ENCODE measurements around the gene MPRIP.

MPRIP gene

DNA sequence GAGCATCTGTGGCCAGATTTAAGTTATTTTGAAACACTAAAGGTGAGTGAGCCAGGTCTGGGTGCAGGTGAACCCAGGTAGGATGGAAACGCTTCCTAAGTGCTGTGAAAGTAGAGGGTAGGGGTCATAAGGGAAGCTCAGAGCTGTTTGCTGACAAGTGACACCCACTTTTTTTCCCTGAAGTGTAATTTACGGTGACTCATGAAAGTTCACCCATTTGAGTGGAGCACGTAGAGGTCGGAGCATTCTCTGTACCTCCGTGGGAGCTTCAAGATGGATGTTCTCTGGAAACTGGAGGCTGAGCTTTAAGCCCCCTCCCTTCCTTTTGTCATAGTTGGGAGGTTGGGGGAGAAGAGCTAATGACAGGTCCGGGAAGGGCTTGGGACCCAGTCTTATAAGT, 44.3 kb downstream of the MPRIP start:
- DNase-seq (ENCODE audit: low read depth in 2 of 2), result no peak

DNA sequence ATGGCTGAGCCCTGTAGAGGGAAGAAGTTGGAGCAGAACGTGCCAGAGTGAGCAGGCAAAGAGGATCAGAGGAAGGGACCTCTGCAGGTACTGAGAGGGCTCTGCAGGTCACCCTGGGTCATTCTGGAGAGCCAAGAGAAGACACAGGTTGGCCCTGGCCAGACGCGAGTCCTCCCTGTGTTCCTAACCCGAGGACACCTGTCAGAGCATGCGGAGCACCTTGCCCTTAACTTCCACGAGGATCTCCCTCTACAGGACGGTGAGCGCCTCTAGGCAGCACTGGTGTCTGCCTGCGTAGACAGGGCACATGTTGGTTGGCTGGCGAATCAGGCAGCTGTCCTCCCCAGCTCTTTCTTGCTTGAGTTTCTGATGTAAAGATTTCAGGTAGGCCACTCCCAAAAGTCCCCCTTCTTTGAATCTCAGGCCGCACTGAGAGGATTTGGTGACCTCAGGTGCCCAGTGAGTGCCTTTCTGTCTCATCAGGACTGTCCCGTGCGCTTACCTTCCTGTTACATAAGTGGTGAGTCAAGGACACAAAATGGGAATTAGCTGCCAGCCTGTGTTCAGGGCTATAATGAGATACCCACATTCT, 45.3 kb downstream of the MPRIP start:
- no peak for DNase-seq (ENCODE audit: low read depth in 2 of 2)

DNA sequence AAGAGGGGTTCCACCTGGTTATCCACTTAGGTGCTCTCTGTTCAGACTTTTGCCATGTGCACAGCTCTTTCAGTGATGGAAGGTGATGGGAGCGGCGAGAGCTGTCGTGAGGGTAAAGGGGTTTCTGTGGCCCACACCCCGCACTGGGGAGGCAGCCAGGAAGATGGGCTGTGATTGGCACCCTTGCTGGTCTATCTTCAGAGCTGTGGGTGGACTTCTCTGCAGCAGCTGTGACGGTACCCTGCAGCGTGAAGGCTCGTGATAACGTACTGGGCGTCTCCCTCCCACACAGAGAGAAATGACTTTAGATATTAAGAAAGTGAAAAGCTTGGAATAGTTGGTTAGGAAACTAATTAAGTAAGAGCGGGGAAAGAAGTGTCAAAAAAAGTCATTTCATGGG, 45.8 kb downstream of the MPRIP start:
- no peak for DNase-seq (ENCODE audit: low read depth in 2 of 2)

DNA sequence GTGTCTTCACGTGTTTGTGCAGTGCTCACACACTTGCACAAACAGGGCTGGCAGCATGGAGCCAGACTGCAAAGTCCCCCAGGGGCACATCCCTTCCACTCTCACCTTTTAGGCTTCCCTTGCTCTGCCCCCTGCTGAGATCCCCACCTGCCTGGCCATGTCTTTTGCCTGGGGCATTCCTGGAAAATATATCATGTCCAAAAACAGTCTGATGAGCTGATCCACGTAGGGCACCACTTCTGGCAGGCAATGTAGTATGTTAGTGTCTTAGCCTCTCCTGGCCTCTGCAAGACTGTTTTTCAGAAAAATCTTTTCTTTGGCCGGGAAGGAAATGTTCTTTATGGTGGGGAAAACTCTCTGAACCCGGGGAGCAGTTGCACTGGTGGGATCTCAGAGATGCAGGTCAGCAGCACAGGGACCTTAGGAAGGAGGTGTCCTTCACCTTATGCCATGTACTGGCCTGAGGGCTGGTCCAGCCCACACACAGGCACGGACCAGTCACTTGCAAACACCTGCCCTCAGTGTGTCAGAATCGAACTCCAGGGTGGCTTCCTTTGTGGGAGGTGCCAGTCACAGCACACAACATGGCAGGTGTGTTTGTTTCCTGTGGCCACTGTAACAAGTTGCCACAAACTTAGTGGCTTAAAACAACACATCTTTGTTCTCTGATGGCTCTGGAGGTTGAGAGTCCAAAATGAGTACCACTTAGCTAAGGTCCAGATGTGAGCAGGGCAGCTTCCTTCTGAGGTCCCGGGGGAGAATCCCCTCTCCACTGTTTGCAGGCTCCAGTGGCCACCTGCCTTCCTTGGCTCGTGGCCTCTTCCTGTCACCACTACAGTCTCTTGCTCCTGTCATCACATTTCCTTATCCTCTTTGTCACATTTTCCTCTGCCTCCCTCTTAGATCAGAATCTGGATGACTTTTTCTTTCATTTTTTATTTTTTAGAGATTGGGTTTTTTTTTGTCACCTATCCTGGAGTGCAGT, 46.6 kb downstream of the MPRIP start:
- DNase-seq (ENCODE audit: low read depth in 2 of 2), result no peak

DNA sequence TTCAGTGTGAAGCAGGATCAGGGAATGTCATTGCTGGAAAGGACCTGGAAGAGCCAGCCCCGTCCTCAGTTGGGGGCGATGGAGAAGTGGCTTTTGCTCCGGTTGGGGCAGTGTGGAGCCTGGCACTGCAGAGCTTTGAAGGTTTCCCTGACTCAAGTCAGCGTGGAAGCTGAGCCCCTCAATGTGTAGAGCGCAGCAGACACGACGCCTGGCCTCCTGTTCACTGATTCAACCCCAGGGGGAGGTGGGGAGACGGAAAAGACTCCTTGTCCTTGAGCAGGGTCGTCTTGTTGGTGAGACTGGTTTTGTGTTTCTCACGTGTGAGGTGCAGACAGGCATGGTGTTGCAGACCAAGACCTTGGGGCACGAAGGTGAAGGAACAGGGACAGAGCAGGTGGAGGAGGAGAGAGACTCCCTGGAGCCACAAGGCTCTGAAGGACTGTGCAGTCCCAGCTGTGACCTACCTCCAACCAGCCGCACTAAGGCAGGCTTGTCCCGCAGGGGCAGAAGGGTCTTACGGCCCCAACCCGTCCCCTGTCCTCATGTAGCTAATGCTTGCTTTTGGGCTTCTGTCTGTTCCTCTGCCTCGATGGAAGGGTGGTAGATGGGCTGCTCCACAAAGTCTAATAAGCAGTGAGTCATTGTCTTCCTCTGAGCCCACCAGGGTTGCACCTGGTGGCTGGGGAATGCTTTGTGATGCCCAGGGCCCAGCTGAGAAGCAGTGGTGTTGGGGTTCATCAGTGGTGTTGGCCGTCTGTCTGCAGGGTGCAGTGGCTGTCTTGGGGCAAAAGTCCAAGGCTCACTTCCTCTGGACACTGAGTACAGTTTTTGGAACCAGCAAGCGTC, 47.8 kb downstream of the MPRIP start:
- DNase-seq (ENCODE audit: low read depth in 2 of 2), result no peak

DNA sequence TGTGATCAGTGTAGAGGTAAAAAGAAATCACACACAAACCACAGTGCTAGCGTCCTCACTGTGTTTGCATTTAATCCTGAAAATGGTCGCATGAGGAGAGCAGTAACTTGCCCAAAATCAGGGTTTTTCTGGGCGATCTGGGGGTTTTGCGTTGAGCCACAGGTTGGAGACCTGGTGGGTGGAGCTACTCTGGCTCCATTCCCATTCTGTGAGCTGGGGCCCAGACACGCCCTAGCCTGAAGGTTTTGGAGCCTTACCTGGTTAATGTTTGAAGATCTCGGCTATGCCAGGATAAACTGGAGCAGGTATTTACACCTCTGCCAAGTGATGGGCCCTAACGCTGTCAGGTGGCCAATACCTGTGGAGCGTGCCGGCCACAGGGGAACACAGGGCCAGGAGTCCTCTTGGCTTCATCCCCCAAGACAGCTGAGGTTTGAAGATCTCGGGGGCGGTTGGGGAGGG, 48.4 kb downstream of the MPRIP start:
- no peak for DNase-seq (ENCODE audit: low read depth in 2 of 2)

DNA sequence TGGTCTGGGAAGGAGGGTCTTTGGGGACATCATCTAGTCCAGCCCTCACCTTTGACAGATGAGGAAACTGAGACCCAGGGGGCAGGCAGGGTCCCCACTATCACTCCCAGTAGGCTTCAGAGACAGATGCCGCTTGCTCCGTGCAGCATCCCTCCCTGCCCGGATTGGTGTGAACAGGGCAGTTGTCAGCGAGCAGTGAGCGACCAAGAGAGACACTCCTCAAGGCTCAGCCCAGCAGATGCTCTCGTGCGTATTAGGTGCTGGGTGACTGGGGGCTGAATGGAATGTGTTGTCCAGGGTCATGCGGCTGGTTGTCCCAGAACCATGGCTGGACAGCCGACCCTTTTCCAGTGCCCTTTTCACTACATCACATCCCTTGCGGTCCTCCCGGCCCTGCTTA, 49.0 kb downstream of the MPRIP start:
- no peak for DNase-seq (ENCODE audit: low read depth in 2 of 2)

DNA sequence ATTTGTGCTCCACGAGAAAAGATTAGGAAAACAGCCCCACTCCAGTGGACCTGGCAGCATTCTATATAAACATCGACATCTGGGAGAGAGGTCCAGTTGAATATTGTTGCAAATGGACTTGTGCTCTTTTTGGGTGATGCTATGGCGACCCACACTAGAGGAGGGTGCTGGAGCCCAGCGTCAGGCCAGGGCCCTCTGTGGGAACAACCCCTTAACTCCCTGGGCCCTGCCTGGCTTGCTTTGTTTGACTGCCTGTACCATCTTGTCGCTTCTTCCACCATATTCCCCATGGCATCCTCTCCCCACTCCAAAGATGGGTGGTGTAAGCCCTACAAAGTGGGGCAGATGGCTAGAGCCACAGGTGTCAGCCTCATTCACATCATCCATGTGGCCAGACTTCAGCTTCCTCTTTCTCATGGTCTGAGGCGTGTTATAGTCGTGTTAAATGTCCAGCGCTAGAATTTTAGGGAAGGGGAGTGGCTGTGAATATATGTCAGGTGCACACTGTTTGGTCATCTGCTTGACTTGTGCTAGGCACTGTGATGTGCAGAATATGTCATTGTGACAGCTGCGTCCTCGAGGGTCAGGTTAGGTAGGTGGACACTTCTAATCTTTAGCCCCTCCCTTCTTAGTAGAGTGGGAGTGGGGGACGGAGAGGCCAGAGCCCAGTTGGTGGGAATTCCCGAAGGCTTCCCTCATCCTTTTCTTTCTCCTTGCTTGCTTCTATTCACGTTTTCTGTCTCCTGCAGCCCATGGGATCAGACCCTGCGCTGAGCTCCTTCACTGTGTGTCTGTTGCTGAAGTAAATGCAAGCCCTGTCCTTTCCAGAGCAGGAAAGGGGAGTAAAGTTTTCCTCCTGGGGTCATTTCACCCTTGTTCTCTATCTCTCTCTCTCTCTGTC, 49.8 kb downstream of the MPRIP start:
- no peak for DNase-seq (ENCODE audit: low read depth in 2 of 2)

DNA sequence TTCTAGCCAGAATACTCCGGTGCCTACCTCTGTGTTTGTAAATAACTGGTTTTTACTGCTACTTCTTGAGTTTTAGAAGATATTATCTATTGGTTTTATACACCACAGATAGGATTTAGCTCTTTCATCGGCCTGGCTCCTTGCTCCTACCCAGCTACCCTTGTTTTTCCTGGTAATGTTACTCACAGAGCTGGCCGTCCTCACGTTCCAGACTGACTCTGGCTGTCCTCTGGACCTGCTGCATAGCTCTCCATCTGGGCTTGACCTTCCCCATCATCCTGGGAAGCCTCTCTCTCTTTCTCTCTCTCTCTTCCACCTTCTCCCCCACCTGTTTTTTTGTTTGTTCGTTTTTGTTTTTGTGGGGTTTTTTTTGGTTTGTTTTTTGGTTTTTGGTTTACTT, 51.5 kb downstream of the MPRIP start:
- no peak for DNase-seq (ENCODE audit: low read depth in 2 of 2)

DNA sequence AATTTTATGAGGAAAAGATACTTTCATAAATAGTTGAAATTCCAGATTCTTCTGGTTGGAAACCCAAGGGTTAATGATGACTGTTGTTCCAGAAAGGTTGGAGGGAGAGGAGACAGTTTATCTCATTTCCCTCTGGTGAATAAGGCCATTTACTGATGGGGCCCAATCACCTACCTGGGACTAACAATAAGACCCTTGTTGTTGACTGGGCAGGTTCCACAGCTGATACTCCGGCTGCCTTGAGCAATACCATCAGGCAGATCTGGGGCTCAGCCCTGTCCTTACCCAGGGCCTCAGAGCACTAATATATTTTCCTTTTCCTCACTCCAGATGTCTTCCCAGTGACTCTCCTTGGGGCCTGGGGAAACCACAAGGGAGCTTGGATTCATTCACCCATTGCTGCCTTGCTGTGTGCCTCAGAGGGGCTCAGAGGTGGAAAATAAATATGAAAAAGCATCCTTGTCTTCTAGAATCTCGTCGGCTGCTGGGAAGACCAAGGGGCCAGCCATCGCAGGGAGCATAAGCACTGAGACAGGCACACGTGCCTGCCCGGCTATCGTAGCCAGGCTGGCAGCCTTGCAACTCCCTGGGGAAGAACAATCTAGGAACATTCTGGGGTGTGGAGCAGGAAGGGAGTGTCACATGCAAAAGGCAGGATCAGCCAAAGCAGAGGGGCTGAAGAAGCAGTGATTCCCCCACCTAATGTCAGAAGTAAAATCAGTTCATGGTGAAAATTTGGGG, 54.4 kb downstream of the MPRIP start:
- no peak for DNase-seq (ENCODE audit: low read depth in 2 of 2)

DNA sequence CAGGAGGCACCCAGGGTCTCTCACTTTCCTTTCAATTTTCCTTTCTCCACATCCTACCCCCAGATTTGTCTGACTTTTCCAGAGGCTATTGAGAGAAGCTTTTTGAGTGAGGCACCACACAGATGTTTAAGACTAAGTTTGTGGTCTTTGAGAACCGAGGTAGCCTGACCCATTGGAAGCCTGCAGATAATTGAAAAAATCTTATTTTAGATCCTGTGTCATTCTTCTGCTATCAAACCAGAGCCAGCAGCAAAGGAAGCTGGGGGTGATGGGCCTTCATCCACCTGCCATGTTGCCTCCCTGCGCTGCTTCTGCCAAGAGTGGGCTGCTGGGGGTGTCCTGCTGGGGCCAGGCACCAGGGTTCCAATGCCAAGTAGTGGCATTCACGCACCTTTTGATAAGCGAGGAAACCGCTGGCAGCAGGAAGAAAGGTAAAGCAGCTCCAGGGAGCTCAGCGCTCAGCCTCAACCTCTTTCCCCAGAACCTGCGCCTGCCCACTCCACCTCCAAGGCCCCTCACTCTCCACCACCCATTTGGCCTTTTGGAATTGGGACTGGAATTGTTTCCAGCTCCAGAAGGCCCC, 55.6 kb downstream of the MPRIP start:
- DNase-seq (ENCODE audit: low read depth in 2 of 2), result no peak

DNA sequence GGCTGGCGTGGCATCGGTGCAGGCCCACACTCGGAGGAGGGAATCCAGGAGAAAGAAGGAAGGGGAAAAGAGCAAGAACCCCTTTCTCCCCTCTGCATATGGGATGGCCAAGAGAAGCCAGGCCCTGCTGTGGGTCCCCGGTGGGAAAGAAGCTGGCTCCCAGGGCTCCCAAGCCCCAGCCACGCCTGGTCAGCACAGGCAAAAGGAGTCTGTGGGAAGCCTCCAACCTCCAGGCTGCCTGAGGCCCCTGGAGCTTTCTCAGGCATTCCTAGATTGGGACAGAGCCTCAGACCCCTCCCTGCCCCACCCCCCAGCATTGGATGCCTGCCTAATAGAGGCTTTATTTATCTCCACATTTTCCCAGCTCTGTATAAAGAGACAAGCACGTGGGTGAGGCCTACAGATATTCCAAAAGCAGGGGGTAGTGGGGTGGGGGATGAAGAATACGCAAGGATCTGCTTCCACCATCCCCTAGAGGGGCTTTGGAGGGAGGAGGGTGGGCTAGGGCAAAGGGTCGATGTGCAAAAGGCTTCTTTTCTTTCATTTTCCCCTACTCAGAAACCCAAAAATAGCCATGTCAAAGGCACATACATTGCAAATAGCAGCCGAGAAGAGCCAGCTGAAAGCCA, 56.4 kb downstream of the MPRIP start:
- no peak for DNase-seq (ENCODE audit: low read depth in 2 of 2)

DNA sequence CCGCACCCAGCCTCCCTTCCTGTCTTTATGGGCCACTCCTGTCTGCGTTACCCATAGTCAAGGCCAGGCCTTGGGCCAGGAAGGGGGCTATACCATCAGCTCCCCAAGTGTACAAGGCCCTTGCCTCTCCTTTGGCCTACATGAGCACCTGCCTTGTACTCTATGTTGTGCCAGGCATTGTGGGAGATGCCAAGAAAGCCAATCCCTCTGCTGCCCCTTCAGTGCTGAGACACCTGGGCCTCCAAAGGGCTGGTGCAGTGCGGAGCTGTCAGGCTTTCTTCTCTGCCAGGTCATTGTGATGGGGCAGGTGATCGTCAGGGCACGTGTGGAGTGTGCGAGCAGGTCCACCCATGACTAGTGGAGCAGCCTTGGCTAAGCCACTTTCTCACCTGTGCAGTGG, 59.9 kb downstream of the MPRIP start:
- no peak for DNase-seq (ENCODE audit: low read depth in 2 of 2)

DNA sequence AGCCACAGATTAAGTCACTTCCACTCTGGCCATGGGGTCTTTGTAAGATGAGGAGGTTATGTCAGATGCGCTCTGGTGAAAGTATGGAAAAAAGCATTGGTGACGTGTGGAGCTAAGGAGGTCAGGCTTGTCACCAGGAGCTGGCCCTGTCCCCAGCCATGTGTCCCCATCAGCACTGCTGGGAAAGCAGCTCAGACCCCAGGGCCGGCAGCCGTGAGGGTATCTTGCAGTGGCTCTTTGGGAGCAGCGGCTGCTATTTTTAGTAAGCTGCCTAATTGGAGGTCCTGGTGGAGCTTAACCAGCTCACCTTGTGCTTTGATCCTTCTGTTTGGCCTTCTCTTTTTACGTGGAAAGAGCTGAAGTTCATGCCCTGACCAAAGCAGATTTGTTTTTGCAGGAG, 60.9 kb downstream of the MPRIP start:
- DNase-seq (ENCODE audit: low read depth in 2 of 2), result no peak

DNA sequence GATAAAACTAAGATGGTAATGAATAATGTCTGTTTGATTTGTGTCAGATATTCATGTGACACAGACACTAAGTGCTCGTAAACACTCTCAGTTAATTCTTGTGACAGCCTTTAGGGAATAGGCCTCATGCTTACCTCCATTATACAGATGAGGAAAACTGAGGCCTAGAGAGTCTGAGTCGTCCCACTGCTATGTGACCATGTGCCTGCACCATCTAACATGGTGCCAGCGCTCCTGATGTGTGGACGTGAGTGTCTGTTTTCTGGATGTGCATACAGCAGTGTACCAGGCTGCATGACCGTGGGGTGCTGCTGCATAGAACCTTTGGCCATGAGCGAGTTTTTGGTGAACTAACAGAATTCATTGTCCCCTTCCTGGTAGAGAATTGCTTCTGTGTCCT, 61.8 kb downstream of the MPRIP start:
- no peak for DNase-seq (ENCODE audit: low read depth in 2 of 2)

DNA sequence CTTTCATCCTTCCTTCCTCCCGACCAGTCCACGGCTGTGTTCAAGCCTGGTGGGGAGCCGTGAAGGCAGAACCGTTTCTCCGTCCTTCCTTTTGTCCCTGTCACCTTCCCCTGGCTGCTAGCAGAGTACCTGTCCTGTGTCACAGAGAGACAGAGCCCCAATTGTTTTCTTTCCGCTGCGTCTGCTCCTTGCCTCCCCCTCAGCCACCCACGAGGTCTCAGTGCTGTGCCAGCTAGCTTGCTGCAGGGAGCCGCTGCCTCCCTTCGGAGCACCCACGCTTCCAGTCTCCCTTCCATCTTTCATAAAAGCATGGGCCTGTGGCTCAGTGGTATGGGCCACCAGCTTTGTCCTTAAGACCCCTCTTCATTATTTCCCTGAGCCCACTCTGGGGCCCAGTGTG, 62.2 kb downstream of the MPRIP start:
- DNase-seq (ENCODE audit: low read depth in 2 of 2), result no peak

DNA sequence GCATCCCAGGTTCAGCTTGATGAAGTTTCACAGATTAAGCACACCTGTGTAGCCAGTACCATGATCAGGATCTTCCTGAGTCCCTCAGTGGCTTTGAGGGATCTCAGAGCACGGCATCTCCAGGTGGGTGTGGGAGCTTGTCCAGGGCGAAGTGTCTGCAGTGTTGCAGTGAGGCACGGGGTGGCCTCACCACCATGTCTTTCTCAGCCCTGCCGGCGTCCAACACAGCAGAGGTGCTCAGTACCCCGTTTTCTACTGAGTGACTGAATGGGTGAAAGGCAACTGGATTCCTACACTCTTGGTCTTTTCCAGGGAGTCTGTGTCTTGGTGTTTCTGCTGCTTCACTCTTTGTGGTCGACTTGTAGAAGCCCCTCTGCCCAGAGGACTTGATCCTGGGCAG, 63.7 kb downstream of the MPRIP start:
- no peak for DNase-seq (ENCODE audit: low read depth in 2 of 2)

DNA sequence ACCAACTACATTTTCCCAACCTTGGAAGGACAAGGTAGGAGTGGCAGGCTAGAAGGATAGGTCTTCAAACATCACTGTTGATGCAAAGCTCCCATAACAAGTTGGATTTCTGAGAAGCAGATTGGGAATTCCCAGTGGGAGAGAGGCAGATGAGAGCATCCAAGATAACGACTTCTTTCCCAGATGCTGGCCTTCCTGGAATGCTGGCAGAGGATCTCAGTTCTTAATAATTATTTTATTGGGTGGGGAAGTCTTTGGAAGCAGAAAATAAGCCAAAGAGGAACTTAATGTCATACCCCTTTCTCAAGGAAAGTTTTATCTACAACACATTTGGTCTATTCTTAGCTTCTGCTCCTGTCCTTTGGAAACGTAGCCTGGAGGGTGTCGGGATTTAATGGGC, 64.5 kb downstream of the MPRIP start:
- DNase-seq (ENCODE audit: low read depth in 2 of 2), result no peak

DNA sequence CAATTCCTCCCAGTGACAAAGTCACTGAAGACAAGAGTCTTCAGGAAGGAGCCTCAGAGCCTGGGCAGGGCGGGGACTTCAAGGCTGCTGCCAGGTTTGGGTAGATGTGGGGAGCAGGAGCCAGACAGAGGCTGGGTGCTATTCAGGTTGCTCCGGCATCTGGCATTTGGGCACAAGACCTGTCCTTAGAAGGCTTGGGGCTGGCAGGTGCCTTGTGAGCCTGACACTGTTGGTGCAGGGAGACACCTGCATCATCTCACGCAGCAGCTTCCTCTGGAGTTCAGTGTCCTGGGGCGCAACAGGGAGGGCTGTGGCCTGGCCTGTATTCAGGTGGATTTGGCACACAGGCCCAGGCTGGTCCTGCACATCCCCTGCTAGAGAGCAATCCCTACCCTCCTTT, 65.0 kb downstream of the MPRIP start:
- DNase-seq (ENCODE audit: low read depth in 2 of 2), result no peak
